ENCODE results near the gene CCR6.

The CCR6 gene

DNA sequence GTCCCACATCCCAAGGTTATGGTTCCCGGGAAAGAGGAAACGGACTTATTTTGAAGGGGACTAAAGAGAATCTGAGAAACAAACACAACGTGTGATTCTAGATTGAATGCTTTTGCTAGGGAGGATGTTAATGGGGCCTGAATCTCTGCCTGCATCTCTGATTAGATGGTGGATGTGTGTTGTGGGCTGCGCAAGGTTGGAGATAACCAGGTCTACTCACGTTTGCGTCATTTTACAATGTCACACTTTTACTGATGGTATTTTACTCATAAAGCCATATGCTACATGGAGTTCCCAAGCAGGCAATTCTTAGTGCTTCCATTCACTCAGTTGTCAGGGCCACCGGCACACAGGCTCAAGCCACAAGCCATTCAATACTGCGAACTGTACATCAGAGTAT, 23.2 kb upstream of the CCR6 start:
- DNase-seq, result no peak

DNA sequence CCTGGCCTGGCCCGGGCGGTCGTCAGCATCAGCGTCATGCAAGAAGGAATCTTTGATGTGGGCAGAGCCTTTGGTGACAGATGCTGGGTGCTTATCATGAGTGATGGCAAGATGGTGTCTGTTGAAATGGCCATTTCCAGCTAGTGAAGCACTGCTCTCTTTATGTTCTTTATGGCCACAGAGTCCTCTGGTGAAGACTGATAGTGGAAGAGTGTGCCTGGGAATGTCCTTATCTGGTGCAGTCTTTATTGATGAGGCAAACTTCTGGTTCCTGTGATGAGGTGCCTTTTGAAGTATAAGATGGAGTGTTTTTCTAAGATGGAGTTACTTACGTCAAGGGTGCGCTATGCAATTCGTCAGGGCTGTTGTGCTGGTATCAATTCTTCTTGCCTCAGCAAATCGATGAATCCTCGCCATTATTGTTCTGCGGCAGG, 22.6 kb upstream of the CCR6 start:
- DNase-seq, result no peak

DNA sequence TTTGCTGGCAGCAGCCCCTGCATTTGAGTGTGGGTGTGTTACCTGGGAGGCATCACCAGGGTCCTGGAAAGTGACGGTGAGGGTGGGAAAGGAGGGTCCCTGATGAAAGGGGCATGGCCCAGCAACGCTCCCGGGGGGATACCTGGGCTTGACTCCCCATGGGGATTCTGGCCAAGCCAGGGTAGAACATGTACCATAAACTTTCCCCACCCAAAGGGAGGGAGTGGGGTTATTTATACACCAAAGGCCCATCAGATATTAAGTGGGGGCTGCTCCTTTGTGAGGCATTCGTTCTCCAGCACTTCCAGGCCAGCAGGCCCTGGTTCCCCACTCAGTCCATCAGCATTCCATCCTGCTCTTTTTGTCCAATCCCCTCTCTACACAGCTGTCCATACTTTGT, 20.6 kb upstream of the CCR6 start:
- DNase-seq, result no peak

DNA sequence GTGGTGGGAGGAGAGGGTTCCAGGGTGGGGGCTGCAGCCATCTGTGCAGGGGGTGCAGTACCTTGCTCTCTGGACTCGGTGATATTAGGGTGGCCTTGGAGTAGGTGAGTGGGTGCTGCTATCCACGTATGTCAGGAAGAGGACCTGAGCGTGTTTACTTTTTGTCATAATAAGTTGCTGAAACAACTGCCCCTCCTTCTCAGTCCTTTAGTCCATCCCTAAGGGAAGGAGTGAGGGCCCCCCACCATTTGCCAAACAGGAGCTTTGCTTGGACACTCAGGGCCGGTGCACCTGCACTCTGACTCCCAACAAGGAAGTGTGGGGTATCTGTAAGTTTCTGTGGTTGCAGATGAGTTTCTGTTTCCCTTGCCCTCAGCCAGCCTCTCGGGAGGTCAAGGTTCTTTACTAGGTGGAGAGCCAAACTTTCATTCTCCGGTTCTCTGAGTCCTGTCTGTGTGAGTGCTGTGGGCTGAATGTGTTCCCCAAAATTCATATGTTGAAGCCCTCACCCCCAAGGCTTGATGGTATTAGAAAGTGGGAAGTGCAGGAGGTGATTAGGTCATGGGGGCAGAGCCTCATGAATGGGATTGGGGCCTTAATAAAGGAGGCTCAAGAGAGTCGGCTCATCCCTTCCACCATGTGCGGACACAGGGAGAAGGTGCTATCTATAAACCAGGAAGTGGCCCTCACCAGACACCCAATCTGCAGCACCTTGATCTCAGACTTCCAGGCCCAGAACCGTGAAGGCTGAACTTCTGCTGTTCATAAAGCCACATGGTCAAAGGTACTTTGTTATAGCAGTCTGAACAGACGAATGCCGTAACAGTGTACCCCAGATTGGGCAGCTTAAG, 19.6 kb upstream of the CCR6 start:
- DNase-seq, result no peak

DNA sequence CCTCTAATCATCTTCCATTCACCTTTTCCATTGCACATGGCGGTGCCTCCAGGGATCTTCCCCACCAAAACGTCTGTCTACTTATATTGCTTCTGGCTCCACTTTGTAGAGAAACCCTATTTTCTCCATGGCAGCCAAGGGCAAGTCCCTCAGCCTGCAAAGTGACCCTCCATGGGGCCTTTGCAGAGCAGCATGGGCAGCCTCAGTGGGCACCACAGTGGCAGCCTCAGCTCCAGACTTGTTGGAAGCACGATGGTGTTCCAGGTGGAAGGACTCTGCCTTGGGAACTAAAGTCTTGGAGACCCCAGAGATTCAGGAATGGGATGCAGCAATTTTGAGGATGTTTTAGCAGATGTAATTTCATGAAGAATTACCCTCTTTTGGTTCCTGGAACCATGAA, 18.5 kb upstream of the CCR6 start:
- DNase-seq, result no peak

DNA sequence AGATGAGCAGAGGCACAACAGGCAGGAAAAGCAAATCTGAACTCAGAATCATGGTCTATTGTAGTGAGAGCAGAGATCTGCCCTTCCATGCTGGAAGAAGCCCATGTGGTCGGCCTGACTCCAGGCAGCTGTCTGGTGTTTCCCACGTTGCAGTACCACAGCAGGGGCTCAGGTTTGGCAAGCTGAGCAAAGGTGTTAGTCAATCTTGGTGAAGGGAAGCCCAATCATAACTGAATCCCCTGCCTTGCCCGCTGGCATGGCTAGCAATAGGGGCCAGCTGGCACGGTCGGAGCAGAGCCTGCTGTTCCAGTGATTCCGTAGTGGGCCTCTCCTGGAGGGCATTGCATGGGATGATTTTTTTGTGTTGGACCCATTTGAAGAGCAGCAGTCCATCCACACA, 17.8 kb upstream of the CCR6 start:
- DNase-seq, result no peak

DNA sequence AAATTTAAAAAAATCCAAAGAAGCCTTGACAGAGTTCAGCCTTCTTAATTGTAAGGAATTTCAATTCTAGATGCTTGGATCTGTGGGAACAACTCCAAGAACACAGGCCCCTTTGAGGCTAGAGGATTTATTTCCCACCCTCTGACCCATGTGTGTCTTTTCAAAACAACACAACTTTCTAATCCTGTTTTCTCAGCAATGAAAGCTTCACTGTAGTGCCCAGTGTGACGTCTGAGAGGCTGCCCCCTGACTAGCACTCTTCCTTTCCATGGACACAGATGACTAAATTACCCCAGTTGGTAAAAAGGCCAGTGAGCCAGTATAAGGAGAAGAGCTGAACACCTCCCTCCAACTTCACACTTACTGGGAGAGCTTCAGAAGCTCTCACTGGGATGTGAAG, 16.5 kb upstream of the CCR6 start:
- no peak for DNase-seq

DNA sequence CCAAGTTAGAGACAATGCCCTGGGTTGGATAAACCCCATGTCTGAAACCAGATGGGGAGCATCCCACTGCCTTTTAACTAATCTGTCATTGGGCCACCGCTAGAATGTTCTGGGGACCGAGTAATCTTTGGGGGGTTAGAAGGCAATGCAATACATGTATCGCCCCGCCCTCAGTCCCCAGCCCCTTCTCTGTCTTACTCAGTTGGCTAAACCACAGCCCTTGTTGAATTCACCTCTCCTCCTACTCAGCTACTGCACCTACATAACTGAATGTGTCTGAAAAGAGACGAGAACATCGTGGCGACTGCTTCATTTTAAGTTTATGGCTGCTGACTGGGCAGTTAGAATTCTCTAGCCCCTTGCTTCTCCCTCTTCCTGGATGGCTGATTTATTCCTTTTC, 15.1 kb upstream of the CCR6 start:
- no peak for DNase-seq

DNA sequence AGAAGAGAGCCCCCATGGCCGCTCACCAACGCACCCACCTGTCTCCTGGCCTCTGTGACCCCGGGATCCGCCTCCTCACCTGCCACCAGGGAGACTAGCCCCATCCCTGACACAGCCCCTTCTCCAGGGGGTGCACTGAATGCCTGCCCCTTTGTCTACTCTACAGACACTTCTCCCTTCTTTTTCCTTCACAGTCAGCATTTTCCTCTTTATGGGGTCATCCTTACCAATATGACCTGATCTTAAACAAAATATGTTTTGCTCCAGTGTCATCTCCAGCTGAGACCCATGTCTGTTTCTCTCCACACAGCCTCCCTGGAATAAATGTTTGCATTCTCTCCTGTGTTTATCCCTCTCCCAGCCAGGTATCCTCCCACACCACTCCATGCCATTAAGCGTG, 14.6 kb upstream of the CCR6 start:
- no peak for DNase-seq

DNA sequence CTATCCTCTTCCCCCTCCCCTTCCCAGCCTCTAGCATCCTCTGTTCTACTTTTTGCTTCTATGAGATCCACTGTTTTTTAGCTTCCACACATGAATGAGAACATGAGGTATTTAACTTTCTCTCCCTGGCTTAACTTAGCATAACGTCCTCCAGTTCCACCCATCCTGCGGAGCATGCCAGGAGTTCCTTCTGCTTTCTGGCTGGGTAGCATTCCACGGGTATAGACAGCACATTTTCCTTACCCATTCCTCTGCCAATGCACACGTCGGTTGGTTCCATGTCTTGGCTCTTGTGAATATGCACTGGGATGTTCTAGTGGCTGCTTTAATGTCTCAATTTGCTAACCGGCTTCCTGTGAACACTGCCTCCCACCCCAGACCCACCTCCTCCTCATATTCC, 13.2 kb upstream of the CCR6 start:
- no peak for DNase-seq

DNA sequence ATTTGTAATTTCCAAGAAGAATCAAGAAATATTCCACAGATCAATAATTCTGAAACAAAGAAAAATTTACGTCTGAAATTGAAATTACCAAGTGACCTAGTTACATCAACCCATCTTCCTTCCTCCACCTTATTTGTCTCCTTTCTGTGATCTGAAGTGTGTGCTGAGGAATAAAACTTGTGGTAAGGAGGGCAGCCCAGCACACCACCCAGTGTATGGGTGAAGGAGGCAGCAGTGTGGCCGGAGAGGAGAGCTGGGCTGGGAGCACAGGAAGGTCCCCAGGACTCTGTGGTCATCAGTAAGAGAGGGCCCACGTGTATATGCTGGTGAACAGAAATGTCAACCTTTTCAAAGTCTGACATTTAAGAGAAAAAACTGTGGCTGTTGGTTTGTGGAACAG, 11.3 kb upstream of the CCR6 start:
- no peak for DNase-seq

DNA sequence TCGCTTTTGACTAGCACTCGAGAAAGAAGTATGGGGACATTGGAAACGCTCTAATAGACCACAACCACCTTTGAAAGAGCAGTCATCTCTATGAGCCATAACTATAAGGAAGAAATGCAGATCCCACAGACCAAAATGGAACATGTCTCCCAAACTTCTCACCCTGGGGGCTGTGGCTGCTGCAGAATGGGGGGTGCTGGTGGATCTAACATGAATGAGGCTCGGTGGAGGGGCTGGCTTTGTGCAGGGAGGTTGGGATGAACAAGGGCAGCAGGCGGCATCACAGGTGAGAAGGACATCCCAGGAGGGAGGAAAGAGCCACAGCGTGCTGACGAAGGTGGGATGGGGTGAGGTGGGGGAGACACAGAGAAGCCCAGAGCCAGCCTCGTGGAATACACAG, 10.5 kb upstream of the CCR6 start:
- DNase-seq, result no peak

DNA sequence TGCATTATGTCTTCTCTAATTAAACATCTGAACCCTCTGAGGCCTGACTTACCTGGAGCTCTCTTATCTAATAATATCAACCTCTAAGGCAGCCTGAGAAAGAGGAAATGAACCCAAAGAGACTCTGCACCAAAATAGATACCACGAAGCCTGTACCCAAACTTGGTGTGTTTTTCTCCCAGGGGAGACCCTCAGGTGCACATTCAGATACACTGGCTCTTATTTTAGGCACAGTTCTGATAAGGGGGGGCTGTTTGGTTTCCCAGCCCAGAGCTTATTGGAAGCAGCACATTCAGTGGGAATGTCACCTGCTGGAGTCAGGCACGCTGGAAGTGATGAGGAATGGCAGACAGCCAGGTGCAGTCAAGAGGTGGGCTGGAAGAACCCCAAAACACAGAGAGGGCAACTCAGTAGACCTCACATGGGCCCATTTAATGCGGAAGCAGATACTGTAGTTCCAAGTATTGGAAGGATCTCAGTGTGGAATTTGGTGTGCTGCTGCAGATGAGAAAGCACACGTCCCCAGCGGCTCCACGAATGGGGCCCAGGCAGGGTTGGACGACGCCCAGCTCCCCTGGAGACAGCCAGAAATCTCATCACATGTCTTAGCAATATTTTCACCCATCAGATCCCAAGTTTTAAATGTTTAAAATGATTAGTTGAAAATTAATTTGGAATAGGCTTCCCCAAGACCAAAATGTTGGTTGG, 9.7 kb upstream of the CCR6 start:
- no peak for DNase-seq

DNA sequence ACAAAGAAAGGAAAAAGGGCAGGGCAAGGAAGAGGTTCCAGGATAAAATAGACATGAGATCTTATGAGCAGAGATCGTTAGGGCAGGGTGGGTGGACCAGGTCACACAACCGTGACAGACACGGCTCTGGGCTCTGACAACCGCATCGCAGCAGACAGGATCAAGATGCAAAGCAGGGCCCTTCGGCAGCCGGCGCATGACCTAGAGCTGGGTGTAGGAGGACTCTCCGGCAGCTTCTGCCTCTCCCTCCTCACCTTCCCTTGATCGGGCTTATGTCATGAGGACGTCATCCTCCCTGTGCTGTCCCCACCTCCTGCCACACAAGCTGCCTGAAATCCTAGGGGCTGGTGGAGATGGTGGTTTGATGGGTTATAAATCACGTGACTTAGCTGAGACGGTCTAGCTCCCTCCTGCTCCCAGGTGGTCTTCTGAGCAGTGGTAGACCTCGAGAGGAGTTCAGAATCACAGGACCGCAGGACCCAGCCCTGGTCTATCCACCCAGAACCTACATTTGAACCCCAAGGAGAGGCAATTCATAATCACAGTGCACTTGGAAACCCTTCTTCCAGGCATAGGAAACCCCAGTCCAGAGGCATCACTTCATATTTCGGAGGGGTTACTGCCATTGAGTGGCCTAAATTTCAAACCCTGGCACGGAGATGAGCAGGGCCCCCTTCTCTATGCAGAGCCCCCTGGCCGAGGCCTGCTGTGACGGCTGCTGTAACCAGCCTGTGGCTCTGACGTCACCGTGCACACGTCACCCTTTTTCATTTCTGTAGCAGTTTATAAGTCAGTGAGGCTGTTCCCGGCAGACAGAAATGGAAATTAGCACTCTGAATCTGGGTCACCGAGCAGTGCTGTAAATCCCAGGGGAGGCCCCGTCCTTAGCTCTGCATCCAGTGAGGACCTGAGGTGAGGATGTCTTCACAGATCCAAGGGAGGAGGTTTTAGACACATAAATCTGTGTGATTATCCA, 8.7 kb upstream of the CCR6 start:
- DNase-seq, result no peak

DNA sequence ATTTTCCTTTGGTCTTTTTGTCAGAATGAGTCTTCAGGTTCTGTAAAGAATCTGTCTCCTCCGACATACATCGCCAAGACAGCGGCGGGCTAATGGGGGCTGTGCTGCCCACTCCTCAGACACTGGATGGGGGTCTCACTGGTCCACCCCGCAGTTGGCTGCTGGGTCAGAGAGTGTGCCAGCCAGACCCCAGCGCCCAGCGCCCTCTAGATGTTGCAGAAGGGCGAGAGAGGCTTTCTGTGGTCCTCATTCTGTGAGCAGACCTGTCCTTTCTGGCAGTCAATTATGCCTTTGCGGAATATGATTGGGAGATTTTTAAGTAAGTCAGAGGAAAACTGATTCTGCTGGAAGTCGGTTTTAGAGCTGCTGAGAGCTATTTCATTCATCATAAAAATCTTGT, 7.8 kb upstream of the CCR6 start:
- DNase-seq, result no peak

DNA sequence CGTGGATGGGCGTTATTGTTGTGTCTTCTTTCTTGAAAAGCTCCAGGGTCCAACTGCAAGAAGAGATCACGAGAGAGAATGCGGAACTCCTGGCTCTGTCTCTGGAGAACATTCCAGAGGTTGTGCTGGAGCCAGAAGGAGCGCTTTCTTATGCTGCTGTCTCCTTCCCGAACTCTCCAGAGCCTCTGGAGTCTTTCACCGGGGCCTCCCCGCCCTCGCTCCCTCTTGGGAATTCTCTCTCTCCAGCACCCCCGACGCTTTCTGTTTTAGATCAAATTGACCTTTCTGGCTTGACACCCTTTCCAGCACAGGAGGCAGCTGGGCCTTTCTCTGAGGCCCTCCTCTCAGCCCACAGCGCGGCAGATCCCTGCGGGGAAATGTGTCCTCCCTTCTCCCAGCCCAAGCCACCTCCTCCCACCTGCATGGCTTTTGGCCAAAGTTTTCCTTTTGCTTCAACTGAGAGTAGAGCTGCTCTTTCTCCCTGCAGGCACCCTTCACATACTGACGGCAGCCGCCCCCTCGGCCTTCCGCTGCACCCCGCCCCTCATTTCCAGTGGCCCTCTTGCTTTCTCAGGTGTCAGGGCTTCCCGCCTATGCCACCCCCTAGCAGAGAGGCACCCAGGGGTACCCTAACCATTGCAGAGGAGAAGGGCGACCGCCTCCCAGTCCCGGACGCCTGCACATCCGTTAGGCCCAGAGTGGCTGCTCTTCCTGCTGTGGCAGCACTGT, 6.6 kb upstream of the CCR6 start:
- no peak for DNase-seq

DNA sequence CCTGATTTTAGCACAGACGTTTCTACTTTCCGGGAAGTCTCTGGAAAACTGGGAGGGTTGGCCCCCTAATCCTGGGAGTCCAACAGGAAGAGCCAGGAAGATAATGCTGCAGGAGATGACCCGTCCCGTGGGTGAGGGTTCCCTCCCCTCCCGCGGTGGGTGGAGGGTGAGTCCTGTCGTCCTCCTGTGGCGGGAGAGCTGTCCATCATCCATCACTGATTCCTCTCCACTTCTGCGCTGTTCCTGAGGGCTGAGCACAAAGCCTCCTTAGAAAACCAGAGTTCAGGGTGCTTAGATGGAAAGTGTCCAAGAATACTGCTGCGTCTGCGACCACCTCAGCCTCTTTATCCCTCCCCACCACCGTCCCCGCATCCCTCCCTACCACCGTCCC, 6.1 kb upstream of the CCR6 start:
- no peak for DNase-seq

DNA sequence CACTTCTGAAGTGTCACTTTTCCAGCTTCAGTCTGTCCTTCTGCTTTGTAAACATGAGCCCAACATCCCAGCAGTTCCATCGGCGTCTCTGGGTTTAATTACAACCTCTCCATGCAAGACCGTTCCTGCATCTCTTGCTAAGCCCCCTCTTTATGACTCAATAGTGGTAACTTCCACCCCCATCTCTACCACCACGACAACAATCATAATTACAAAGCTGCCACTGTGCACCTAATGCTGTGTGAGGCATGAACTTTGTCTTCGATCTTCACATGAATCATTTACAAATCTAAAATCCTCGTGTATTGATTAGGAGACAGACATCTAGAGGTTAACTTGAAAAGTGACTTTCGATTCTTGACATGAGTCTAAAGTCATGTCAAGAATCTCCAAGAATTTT, 4.9 kb upstream of the CCR6 start:
- no peak for DNase-seq

DNA sequence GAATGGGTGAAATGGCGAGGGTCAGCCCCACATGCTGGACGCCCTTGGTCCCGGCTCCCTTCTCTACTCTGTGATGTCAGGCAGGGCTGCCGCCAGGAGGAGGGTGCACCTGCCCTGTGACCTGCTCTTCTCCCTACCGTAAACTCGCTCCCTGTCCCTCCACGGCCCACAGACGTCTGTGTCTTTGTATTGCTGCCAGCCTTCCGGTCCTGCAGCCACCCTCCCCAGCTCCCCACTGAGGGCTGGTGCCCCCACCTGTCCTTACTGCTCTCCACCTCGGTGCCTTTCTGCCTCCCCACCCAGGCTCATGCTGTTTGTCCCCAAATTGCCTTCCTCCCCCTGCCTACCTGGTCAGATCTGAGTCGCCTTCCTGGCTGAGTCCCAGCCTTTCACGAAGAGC, 4.1 kb upstream of the CCR6 start:
- no peak for DNase-seq

DNA sequence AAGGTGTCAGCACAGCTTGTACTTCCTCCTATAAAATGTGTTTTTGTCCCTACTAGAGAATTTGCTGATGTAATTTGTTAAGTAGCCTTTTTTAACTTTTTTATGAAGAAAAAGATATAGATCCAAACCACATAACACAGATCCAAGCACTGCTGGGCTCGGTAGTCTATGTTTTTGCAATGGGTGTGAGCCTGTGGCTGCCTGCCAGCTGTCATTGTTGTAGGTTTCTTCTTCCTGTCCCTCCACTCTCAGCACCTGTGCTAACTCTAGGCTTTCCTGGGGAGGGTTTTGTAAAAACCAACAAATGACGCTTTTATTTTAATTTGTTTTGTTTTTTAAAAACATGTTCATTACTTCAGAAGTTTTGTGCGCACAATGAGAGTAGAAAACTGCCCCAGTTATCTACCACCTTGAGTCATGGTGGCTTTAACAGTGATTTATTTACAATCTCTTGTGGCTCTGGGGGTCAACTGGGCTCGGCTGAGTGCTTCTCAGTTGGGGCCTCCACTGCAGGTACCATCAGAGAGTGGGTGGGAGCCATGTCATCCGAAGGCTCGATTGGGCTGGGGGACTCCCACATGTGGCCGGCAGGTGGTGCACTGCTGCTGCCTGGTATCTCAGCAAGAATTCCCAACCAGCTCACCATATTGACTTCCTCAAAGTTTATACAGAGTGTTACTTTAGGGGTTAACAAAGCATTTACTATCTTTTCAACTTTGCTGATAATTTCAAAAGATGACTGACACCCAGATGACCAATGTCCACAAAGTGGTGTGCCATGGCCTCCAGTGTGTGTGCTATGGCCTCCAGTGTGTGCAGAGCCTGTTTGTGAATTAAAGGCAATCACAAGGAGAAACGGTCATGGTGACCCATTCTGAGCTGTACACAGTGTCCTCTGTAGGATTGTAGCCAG, 3.0 kb upstream of the CCR6 start:
- no peak for DNase-seq

DNA sequence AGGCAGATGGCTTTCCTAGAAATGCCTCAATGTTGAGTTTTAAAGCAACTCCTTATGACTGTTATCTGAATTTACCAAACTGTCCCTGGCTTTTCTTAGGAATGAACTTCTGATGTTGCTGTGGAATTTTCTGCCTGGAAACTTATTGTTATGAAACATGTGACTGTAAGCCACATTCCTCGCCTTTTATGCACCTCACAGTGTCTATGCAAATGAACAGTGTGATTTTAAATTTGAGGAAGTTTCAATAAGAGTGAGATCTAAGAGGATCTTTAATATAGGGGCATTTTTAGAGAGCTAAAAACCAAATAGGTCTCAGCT, 2.4 kb upstream of the CCR6 start:
- no peak for DNase-seq

DNA sequence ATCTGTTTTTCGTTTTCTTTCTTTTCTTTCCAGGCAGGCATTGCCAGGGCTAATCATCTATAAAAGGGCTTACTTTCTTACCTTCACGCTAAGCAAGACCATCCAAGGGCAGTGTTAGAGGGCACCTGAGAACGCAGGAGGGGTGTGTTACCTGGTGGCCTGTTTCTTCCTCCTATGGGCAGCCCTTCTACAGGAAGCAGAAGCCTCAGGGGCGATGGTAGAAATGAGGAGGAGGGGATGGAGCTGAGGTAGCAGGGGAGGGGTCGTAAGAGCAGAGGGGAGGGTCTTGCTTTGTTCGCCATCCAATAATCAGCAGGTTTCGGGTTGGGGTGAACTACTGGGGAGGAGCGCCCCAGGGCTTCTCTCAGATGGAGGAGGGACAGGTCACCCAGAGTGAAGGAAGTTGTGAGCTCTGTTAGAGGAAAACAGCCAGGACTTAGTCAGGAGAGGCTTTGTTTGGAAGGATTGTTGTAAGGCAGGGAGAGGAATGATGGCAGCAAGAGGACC, 1.5 kb upstream of the CCR6 start:
- DNase-seq, result no peak

Data from NCI-H2081 treated with DMSO at 0.1 percent for 48 hours (cell line).